MM.1S (cell line): ENCODE measurements around the gene RPP21.

Source experiments
- EZH2 ChIP-seq: fragments of 300-600 bp; sonication (generic); optimal IDR thresholded peaks from 2 replicates; pipeline ENCODE3; 2017; ENCODE audit warnings: low read depth, mild to moderate bottlenecking, antibody characterized with exemption, low read length, mixed read lengths
- TF ChIP-seq, protein P1 (sequence below): fragments of 300-600 bp; sonication (generic); IDR thresholded peaks from 2 replicates; pipeline ENCODE4 v1.5.1; 2016; ENCODE audit warnings: antibody characterized with exemption, low read length, mixed read lengths

DNA sequence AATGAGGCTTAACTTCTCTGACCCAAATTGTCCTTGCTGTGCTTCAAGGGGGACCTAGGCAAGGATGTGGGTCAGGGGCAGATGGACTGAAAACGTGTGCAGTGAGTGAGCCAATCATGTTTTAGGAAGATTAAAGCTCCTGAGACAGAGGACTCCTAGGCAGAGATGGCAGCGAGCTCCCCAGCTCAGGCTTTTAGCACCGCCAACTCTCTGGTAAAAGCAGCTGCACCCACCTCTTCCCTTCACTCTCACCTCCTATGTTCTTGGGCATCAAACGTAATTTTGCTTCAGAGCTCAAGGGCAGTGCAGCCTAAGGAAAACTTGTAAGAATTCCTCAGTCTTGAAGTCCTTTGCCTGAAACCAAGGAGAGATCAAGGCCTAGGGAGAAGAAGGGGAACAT lies 10.3 kb downstream of the RPP21 start:
- TF ChIP-seq EZH2: no peak
- TF ChIP-seq, protein P1, sequence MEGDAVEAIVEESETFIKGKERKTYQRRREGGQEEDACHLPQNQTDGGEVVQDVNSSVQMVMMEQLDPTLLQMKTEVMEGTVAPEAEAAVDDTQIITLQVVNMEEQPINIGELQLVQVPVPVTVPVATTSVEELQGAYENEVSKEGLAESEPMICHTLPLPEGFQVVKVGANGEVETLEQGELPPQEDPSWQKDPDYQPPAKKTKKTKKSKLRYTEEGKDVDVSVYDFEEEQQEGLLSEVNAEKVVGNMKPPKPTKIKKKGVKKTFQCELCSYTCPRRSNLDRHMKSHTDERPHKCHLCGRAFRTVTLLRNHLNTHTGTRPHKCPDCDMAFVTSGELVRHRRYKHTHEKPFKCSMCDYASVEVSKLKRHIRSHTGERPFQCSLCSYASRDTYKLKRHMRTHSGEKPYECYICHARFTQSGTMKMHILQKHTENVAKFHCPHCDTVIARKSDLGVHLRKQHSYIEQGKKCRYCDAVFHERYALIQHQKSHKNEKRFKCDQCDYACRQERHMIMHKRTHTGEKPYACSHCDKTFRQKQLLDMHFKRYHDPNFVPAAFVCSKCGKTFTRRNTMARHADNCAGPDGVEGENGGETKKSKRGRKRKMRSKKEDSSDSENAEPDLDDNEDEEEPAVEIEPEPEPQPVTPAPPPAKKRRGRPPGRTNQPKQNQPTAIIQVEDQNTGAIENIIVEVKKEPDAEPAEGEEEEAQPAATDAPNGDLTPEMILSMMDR: no peak
